DOHH2 (cell line): ENCODE results near the gene COP1.

Experiments used
- H3F3A ChIP-seq: fragments of 200-600 bp; sonication (generic), shearing (Covaris generic); 2 replicates; pipeline ENCODE4 v1.6.0; 2016; ENCODE audit warnings: antibody characterized with exemption, mild to moderate bottlenecking; ENCODE audit not compliant: control insufficient read depth, insufficient read depth
- H3K27ac ChIP-seq: fragments of 200-600 bp; sonication (generic); 2 replicates; pipeline ENCODE4 v1.5.1; 2014; ENCODE audit warnings: low read depth, mild to moderate bottlenecking, low read length, moderate library complexity
- H3K27me3 ChIP-seq: fragments of 200-600 bp; sonication (generic); 2 replicates; pipeline ENCODE4 v1.6.1; 2014; ENCODE audit warnings: mild to moderate bottlenecking, low read length, mixed read lengths; ENCODE audit not compliant: control insufficient read depth
- H3K36me3 ChIP-seq: fragments of 200-600 bp; sonication (generic); 2 replicates; pipeline ENCODE4 v1.6.1; 2014; ENCODE audit warnings: mild to moderate bottlenecking, low read length, moderate library complexity, mixed read lengths; ENCODE audit not compliant: control insufficient read depth
- H3K4me1 ChIP-seq: fragments of 200-600 bp; sonication (generic); 2 replicates; pipeline ENCODE4 v1.6.1; 2014; ENCODE audit warnings: mild to moderate bottlenecking, low read length, mixed read lengths; ENCODE audit not compliant: control insufficient read depth
- H3K4me2 ChIP-seq: fragments of 200-600 bp; sonication (generic); 2 replicates; pipeline ENCODE4 v1.6.0; 2014; ENCODE audit warnings: mild to moderate bottlenecking, low read length, moderate library complexity
- H3K4me3 ChIP-seq: fragments of 200-600 bp; sonication (generic); 2 replicates; pipeline ENCODE4 v1.5.1; 2014; ENCODE audit warnings: mild to moderate bottlenecking, low read length, mixed read lengths
- H3K79me2 ChIP-seq: fragments of 200-600 bp; sonication (generic); 2 replicates; pipeline ENCODE4 v1.6.1; 2014; ENCODE audit warnings: mild to moderate bottlenecking, low read length, mixed read lengths; ENCODE audit not compliant: control insufficient read depth
- H3K9me2 ChIP-seq: fragments of 200-600 bp; sonication (generic); replicated peaks from 2 replicates; pipeline ENCODE4 v1.6.1; 2014; ENCODE audit warnings: mild to moderate bottlenecking, low read length, mixed read lengths; ENCODE audit not compliant: control insufficient read depth
- H3K9me3 ChIP-seq: fragments of 200-600 bp; sonication (generic); 2 replicates; pipeline ENCODE4 v1.6.1; 2014; ENCODE audit warnings: antibody characterized with exemption, low read length, mixed read lengths; ENCODE audit not compliant: control insufficient read depth, insufficient read depth
- H4K20me1 ChIP-seq: fragments of 200-600 bp; sonication (generic); 2 replicates; pipeline ENCODE4 v1.6.0; 2014; ENCODE audit warnings: low read depth, mild to moderate bottlenecking, antibody characterized with exemption, low read length, moderate library complexity; ENCODE audit not compliant: control insufficient read depth, insufficient read depth
- CTCF ChIP-seq: fragments of 200-600 bp; sonication (generic); IDR thresholded peaks from one replicate; pipeline ENCODE4 v1.5.1; 2014; ENCODE audit warnings: antibody characterized with exemption, mild to moderate bottlenecking, low read depth, low read length; ENCODE audit not compliant: poor library complexity, severe bottlenecking
- EZH2phosphoT487 ChIP-seq: fragments of 200-600 bp; sonication (generic); IDR thresholded peaks from 2 replicates; pipeline ENCODE4 v1.6.1; 2017; ENCODE audit warnings: borderline replicate concordance, mild to moderate bottlenecking, antibody characterized with exemption, low read length, moderate library complexity, mixed read lengths

Gene COP1

DNA sequence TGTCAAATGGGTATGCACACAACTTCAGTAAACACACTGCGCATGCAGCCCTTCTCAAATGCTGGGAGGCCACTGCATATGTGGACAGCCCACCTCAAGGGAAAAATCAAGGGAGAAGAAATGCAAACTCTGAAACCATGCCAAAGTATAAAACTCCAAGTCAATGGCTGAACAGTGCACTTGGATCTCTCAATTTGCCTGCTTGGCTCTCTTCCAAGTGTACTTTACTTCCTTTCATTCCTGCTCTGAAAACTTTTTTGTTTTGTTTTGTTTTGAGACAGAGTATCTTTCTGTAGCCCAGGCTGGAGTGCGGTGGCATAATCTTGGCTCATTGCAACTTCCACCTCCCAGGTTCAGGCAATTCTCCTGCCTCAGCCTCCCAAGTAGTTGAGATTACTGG is 18.8 kb upstream of the COP1 start:
- Histone ChIP-seq H3K27ac (no peak overlapping the region), H3K79me2 (no peaks in the 10 kb centered on the region), H3K9me3 (no peaks in the 10 kb centered on the region), H3K27me3 (no peaks in the 10 kb centered on the region), H3K36me3 (no peaks in the 10 kb centered on the region), H3K4me1 (no peaks in the 10 kb centered on the region), H3K4me3 (no peak overlapping the region), H3K9me2 (no peaks in the 10 kb centered on the region), H3F3A (no peaks in the 10 kb centered on the region), H4K20me1 (no peaks in the 10 kb centered on the region), H3K4me2 (no peak overlapping the region)
- TF ChIP-seq EZH2phosphoT487 (no peak), CTCF (no peak)

GRCh38 chr1:176225479-176225875 is 18.4 kb upstream of the COP1 start:
- Histone ChIP-seq H3K79me2 (no peaks in the 10 kb centered on the region), H3K27me3 (no peaks in the 10 kb centered on the region), H3F3A (no peaks in the 10 kb centered on the region), H3K9me2 (no peaks in the 10 kb centered on the region), H3K36me3 (no peaks in the 10 kb centered on the region), H3K27ac (no peak overlapping the region), H3K4me2 (no peak overlapping the region), H3K4me1 (no peaks in the 10 kb centered on the region), H4K20me1 (no peaks in the 10 kb centered on the region), H3K4me3 (no peak overlapping the region), H3K9me3 (no peaks in the 10 kb centered on the region)
- no peak for TF ChIP-seq CTCF
- TF ChIP-seq EZH2phosphoT487 = no peak

DNA sequence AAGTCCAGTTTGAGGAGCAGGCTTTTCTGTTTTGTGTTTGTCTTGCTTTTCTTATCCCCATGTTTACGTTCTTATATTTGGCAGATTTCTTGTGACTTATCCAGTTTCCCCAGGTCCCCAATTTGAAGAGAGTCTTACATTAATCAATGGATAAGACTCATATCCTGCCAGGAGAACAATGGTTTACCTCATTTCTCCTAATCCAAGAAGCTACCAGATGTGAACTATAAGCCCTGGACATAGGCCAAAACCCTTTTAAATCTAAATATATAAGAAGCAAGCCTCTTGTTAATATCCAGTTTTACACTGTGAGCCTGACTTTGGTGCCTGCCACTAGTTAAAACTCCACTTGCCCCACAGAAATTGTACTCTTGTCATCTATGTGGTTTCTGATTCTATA is 15.1 kb upstream of the COP1 start:
- Histone ChIP-seq H3K4me2 (no peak overlapping the region), H4K20me1 (no peaks in the 10 kb centered on the region), H3K27me3 (no peaks in the 10 kb centered on the region), H3F3A (no peaks in the 10 kb centered on the region), H3K36me3 (no peaks in the 10 kb centered on the region), H3K9me2 (no peaks in the 10 kb centered on the region), H3K79me2 (no peaks in the 10 kb centered on the region), H3K4me1 (no peaks in the 10 kb centered on the region), H3K27ac (no peak overlapping the region), H3K4me3 (no peak overlapping the region), H3K9me3 (no peaks in the 10 kb centered on the region)
- TF ChIP-seq CTCF = no peak
- TF ChIP-seq EZH2phosphoT487 = no peak

GRCh38 chr1:176220100-176220689 is 13.1 kb upstream of the COP1 start:
- no peaks in the 10 kb centered on the region for H3K79me2 ChIP-seq

More at GRCh38 chr1:176220100-176220689, 13.1 kb upstream of the COP1 start:
- Histone ChIP-seq H3K9me2 (no peaks in the 10 kb centered on the region), H3K4me1 (no peaks in the 10 kb centered on the region), H4K20me1 (no peaks in the 10 kb centered on the region), H3K4me2 (no peak overlapping the region), H3K9me3 (no peaks in the 10 kb centered on the region), H3K4me3 (no peak overlapping the region), H3K27me3 (no peaks in the 10 kb centered on the region), H3K27ac (no peak overlapping the region), H3K36me3 (no peaks in the 10 kb centered on the region), H3F3A (no peaks in the 10 kb centered on the region)
- TF ChIP-seq EZH2phosphoT487 (no peak), CTCF (no peak)
